Loucy (cell line): ENCODE data around the gene GLRX2.

Source experiments
- H2AFZ ChIP-seq: fragments of 200-600 bp; sonication (generic); 2 replicates; pipeline ENCODE4 v1.6.0; 2016; ENCODE audit warnings: antibody characterized with exemption, mild to moderate bottlenecking, low read length, moderate library complexity
- H3F3A ChIP-seq: fragments of 200-600 bp; 2 replicates; pipeline ENCODE4 v1.6.0; 2016; ENCODE audit warnings: antibody characterized with exemption, low read depth, mild to moderate bottlenecking
- H3K27me3 ChIP-seq: fragments of 200-600 bp; sonication (generic); 2 replicates; pipeline ENCODE4 v1.6.1; 2014; ENCODE audit warnings: low read length, mild to moderate bottlenecking; ENCODE audit not compliant: insufficient read depth, poor library complexity, severe bottlenecking
- H3K36me3 ChIP-seq: fragments of 200-600 bp; sonication (generic); 2 replicates; pipeline ENCODE4 v1.6.1; 2016; ENCODE audit warnings: low read length; ENCODE audit not compliant: insufficient read depth
- H3K4me1 ChIP-seq: fragments of 200-600 bp; sonication (generic); 2 replicates; pipeline ENCODE4 v1.5.1; 2014; ENCODE audit warnings: low read length, mild to moderate bottlenecking; ENCODE audit not compliant: insufficient read depth, poor library complexity, severe bottlenecking
- H3K4me2 ChIP-seq: fragments of 200-600 bp; sonication (generic); 2 replicates; pipeline ENCODE4 v1.6.0; 2014; ENCODE audit warnings: antibody characterized with exemption, low read length, low read depth, mild to moderate bottlenecking; ENCODE audit not compliant: poor library complexity, severe bottlenecking
- H3K4me3 ChIP-seq: fragments of 200-600 bp; sonication (generic); 2 replicates; pipeline ENCODE4 v1.5.1; 2014; ENCODE audit warnings: low read length, mild to moderate bottlenecking, mixed read lengths; ENCODE audit not compliant: poor library complexity, severe bottlenecking
- H3K79me2 ChIP-seq: fragments of 200-600 bp; sonication (generic); 2 replicates; pipeline ENCODE4 v1.6.1; 2014; ENCODE audit warnings: low read length; ENCODE audit not compliant: insufficient read depth
- H3K9ac ChIP-seq: fragments of 200-600 bp; sonication (generic); 2 replicates; pipeline ENCODE4 v1.6.0; 2014; ENCODE audit warnings: mild to moderate bottlenecking, low read depth, low read length, moderate library complexity; ENCODE audit not compliant: poor library complexity, severe bottlenecking
- H3K9me2 ChIP-seq: fragments of 200-600 bp; sonication (generic); replicated peaks from 2 replicates; pipeline ENCODE4 v1.6.1; 2016; ENCODE audit warnings: low read depth, low read length, mixed read lengths
- H3K9me3 ChIP-seq: fragments of 200-600 bp; sonication (generic); 2 replicates; pipeline ENCODE4 v1.6.1; 2014; ENCODE audit warnings: mild to moderate bottlenecking, antibody characterized with exemption, low read length, low read depth; ENCODE audit not compliant: insufficient read depth
- H4K20me1 ChIP-seq: fragments of 200-600 bp; sonication (generic); 2 replicates; pipeline ENCODE4 v1.6.0; 2014; ENCODE audit warnings: antibody characterized with exemption, low read length, mild to moderate bottlenecking; ENCODE audit not compliant: insufficient read depth, poor library complexity, severe bottlenecking
- EZH2phosphoT487 ChIP-seq: fragments of 200-600 bp; IDR thresholded peaks from 2 replicates; pipeline ENCODE4 v1.6.1; 2018; ENCODE audit warnings: antibody characterized with exemption, mild to moderate bottlenecking, moderate library complexity, borderline replicate concordance
- TF ChIP-seq, protein P1 (sequence below): fragments of 200-600 bp; sonication (generic); conservative IDR thresholded peaks from 2 replicates; pipeline ENCODE4 v1.5.1; 2014; ENCODE audit warnings: mild to moderate bottlenecking, antibody characterized with exemption, low read length

Gene GLRX2

DNA sequence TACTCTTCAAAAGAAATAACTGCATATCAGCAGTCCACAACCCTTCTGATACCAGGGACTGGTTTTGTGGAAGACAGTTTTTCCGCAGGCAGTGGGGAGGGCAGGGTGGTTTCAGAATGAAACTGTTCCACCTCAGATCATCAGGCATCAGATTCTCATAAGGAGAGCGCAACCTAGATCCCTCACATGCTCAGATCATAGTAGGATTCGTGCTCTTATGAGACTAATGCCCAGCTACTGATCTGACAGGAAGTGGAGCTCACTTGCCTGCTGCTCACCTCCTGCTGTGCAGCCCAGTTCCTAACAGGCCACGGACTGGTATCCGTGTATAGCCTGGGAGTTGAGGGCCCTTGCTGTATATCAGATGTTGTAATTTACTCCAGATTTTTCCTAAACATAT, 34.3 kb downstream of the GLRX2 start:
- peak overlapping the region; percentile 8 for H3K4me2 ChIP-seq

GRCh38 chr1:193070386-193070753, 34.8 kb downstream of the GLRX2 start:
- Histone ChIP-seq H3F3A (no peaks in the 10 kb centered on the region), H3K4me2 (peak overlapping the region; percentile 43)

More for the DNA sequence above, 34.3 kb downstream of the GLRX2 start:
- Histone ChIP-seq H2AFZ (no peak overlapping the region), H4K20me1 (peaks cover 7% of the 10 kb centered on the region), H3F3A (no peaks in the 10 kb centered on the region), H3K4me3 (no peak overlapping the region), H3K9me3 (no peaks in the 10 kb centered on the region), H3K9me2 (no peaks in the 10 kb centered on the region), H3K9ac (no peak overlapping the region), H3K36me3 (peaks cover 6% of the 10 kb centered on the region; the same call in 1 of the 2 replicates), H3K4me1 (peaks cover 23% of the 10 kb centered on the region), H3K79me2 (peaks cover 44% of the 10 kb centered on the region), H3K27me3 (no peaks in the 10 kb centered on the region)
- TF ChIP-seq EZH2phosphoT487, result no peak
- TF ChIP-seq, protein P1, sequence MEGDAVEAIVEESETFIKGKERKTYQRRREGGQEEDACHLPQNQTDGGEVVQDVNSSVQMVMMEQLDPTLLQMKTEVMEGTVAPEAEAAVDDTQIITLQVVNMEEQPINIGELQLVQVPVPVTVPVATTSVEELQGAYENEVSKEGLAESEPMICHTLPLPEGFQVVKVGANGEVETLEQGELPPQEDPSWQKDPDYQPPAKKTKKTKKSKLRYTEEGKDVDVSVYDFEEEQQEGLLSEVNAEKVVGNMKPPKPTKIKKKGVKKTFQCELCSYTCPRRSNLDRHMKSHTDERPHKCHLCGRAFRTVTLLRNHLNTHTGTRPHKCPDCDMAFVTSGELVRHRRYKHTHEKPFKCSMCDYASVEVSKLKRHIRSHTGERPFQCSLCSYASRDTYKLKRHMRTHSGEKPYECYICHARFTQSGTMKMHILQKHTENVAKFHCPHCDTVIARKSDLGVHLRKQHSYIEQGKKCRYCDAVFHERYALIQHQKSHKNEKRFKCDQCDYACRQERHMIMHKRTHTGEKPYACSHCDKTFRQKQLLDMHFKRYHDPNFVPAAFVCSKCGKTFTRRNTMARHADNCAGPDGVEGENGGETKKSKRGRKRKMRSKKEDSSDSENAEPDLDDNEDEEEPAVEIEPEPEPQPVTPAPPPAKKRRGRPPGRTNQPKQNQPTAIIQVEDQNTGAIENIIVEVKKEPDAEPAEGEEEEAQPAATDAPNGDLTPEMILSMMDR, result no peak

GRCh38 chr1:193069748-193070385, 35.3 kb downstream of the GLRX2 start:
- no peak for TF ChIP-seq EZH2phosphoT487
- TF ChIP-seq, protein P1, result peak; percentile 60
- H3F3A ChIP-seq, result no peaks in the 10 kb centered on the region
- peaks cover 6% of the 10 kb centered on the region; the same call in 1 of the 2 replicates for H3K36me3 ChIP-seq
- peak overlapping the region; percentile 15 for H3K9ac ChIP-seq
- no peaks in the 10 kb centered on the region for H3K9me3 ChIP-seq
- no peaks in the 10 kb centered on the region for H3K9me2 ChIP-seq
- peaks cover 53% of the 10 kb centered on the region for H3K79me2 ChIP-seq
- H3K4me1 ChIP-seq, result peaks cover 26% of the 10 kb centered on the region
- H2AFZ ChIP-seq, result no peak overlapping the region
- H4K20me1 ChIP-seq, result peaks cover 7% of the 10 kb centered on the region
- no peaks in the 10 kb centered on the region for H3K27me3 ChIP-seq
- peak overlapping the region; percentile 3 for H3K4me3 ChIP-seq
- H3K4me2 ChIP-seq, result peak overlapping the region; percentile 43

More at GRCh38 chr1:193070386-193070753, 34.8 kb downstream of the GLRX2 start:
- H3K36me3 ChIP-seq, result peaks cover 6% of the 10 kb centered on the region; the same call in 1 of the 2 replicates
- H3K27me3 ChIP-seq, result no peaks in the 10 kb centered on the region
- H4K20me1 ChIP-seq, result peaks cover 7% of the 10 kb centered on the region
- peak overlapping the region; percentile 15 for H3K9ac ChIP-seq
- no peak overlapping the region for H2AFZ ChIP-seq
- peaks cover 25% of the 10 kb centered on the region for H3K4me1 ChIP-seq
- no peaks in the 10 kb centered on the region for H3K9me2 ChIP-seq
- no peak for TF ChIP-seq EZH2phosphoT487
- H3K9me3 ChIP-seq, result no peaks in the 10 kb centered on the region
- peak overlapping the region; percentile 3 for H3K4me3 ChIP-seq
- peaks cover 50% of the 10 kb centered on the region for H3K79me2 ChIP-seq

- Histone ChIP-seq H3K9me3 (no peaks in the 10 kb centered on the region), H3K27me3 (no peaks in the 10 kb centered on the region), H3K9me2 (no peaks in the 10 kb centered on the region), H3K4me1 (peaks cover 41% of the 10 kb centered on the region), H3K79me2 (peaks cover 64% of the 10 kb centered on the region), H3F3A (no peaks in the 10 kb centered on the region), H4K20me1 (peaks cover 22% of the 10 kb centered on the region), H3K4me2 (no peak overlapping the region), H2AFZ (no peak overlapping the region), H3K4me3 (no peak overlapping the region), H3K9ac (no peak overlapping the region), H3K36me3 (peaks cover 6% of the 10 kb centered on the region; the same call in 1 of the 2 replicates)
- TF ChIP-seq, protein P1, result no peak
- no peak for TF ChIP-seq EZH2phosphoT487
These were observed 37.2 kb downstream of the GLRX2 start for GRCh38 chr1:193068013-193068412.
